Measurements from ENCODE around the gene TPRN.
"Not testable (repeated sequence)": the region's sequence is repeated elsewhere in the genome, so short reads cannot be mapped to it uniquely, and the experiment has no call there.

GRCh38 chr9:137239541-137240200 lies 39.1 kb upstream of the TPRN start:
- TF ChIP-seq POLR2AphosphoS5 (IDR thresholded peaks at IDR 0.05); CTCF (IDR thresholded peaks at IDR 0.05 in 8 of 11, conservative IDR thresholded peaks at IDR 0.05 in 3 of 11); POLR2A (IDR thresholded peaks at IDR 0.05): not testable (repeated sequence)
